HCT116 (cell line): ENCODE results near the gene NFKB2. TPM values are rescaled to one million over a fixed set of nuclear protein-coding genes. Genes with fewer than 3 reads are reported as not detected.

Source experiments
- ATAC-seq: fragments of 200-7000 bp; cut with Tn5 transposase; 2 replicates; pipeline ENCODE4 v1.9.1; 2020; ENCODE audit warnings: mild to moderate bottlenecking, moderate library complexity
- BruUV-seq: library from RNA; stranded (reverse); fragments of 400-500 nt; replicated peaks from 2 replicates; lab custom pipeline; 2021; lab: Mats Ljungman, UMichigan
- CTCF ChIA-PET: fragments of 300-600 bp; sonication (Branson Sonifier 250); formaldehyde crosslinking; loops from one replicate; lab custom pipeline; 2021; ENCODE audit warnings: antibody characterized with exemption; lab: Charles Lee
- POLR2A ChIA-PET: fragments of 300-600, 350-600 bp; sonication (Branson Sonifier 250); formaldehyde crosslinking; loops from one replicate; lab custom pipeline; 2021; ENCODE audit warnings: antibody characterized with exemption; lab: Charles Lee
- RAD21 ChIA-PET, 2 experiments: fragments of 300-600 bp; sonication (Branson Sonifier 250); formaldehyde crosslinking; loops; one replicate each; lab custom pipeline; 2023; ENCODE audit warnings: low total read pairs in 2 of 2; ENCODE audit not compliant: uncharacterized antibody in 2 of 2, unreplicated experiment in 2 of 2, low non-redundant PET in 1 of 2; lab: Charles Lee
- DNase-seq: peaks from one replicate; pipeline ENCODE4 v3.0.0-alpha.2; 2010; ENCODE audit warnings: low read depth, low spot score
- H2AFZ ChIP-seq: fragments of 200-600 bp; shearing (Covaris generic), sonication (generic); 2 replicates; pipeline ENCODE4 v1.6.1; 2017; ENCODE audit warnings: low read depth, mixed run types, mixed read lengths, antibody characterized with exemption, low read length; ENCODE audit not compliant: poor library complexity, severe bottlenecking
- H3K27ac ChIP-seq: 2 replicates; pipeline ENCODE4 v1.5.1; 2012; ENCODE audit warnings: low read depth, low read length
- H3K27me3 ChIP-seq: fragments of 200-600 bp; sonication (generic); 2 replicates; pipeline ENCODE4 v1.6.1; 2016; ENCODE audit warnings: mixed run types, low read length, mixed read lengths; ENCODE audit not compliant: insufficient read depth
- H3K36me3 ChIP-seq, 2 experiments: fragments of 200-500 bp in 1 of 2; fragments of 200-600 bp in 1 of 2; sonication (Bioruptor generic) in 1 of 2; sonication (generic) in 1 of 2; 2 replicates each; pipeline versions ENCODE4 v1.5.1 to v1.6.1; 2014 to 2016; ENCODE audit warnings: low read length in 2 of 2, inconsistent platforms in 1 of 2, mixed read lengths in 1 of 2, mixed run types in 1 of 2; ENCODE audit not compliant: insufficient read depth in 2 of 2, control insufficient read depth in 1 of 2
- H3K4me1 ChIP-seq, 2 experiments: fragments of 200-600 bp in 1 of 2; sonication (generic) in 1 of 2; 2 replicates each; pipeline versions ENCODE4 v1.5.1 to v1.6.1; 2012 to 2017; ENCODE audit warnings: low read length in 2 of 2, inconsistent platforms in 1 of 2, mild to moderate bottlenecking in 1 of 2, mixed read lengths in 1 of 2, mixed run types in 1 of 2, moderate library complexity in 1 of 2; ENCODE audit not compliant: insufficient read depth in 2 of 2, control insufficient read depth in 1 of 2
- H3K4me2 ChIP-seq: fragments of 200-600 bp; sonication (generic); 2 replicates; pipeline ENCODE4 v1.6.1; 2017; ENCODE audit warnings: mixed run types, low read length, mixed read lengths
- H3K4me3 ChIP-seq, 2 experiments: fragments of 200-600 bp in 1 of 2; sonication (generic) in 1 of 2; replicated peaks in 1 of 2; 2 replicates each; pipeline ENCODE4 v1.5.1; 2011 to 2016; ENCODE audit warnings: low read length in 2 of 2, control low read depth in 1 of 2, low read depth in 1 of 2, mild to moderate bottlenecking in 1 of 2, mixed read lengths in 1 of 2, mixed run types in 1 of 2
- H3K79me2 ChIP-seq: fragments of 200-600 bp; sonication (generic); 2 replicates; pipeline ENCODE4 v1.6.1; 2017; ENCODE audit warnings: mild to moderate bottlenecking, mixed run types, low read length, moderate library complexity, mixed read lengths; ENCODE audit not compliant: insufficient read depth
- H3K9ac ChIP-seq: fragments of 200-600 bp; sonication (generic); 2 replicates; pipeline ENCODE4 v1.6.1; 2016; ENCODE audit warnings: low read length, mixed read lengths
- H3K9me2 ChIP-seq: fragments of 200-600 bp; sonication (generic), shearing (Covaris generic); 2 replicates; pipeline ENCODE4 v1.6.1; 2017; ENCODE audit warnings: mixed run types, mild to moderate bottlenecking, moderate library complexity; ENCODE audit not compliant: insufficient read depth
- H3K9me3 ChIP-seq, 2 experiments: fragments of 200-500 bp in 1 of 2; fragments of 200-600 bp in 1 of 2; sonication (Bioruptor generic) in 1 of 2; sonication (generic) in 1 of 2; 2 replicates each; pipeline ENCODE4 v1.6.1; 2014 to 2017; ENCODE audit warnings: low read length in 2 of 2, mixed read lengths in 2 of 2, inconsistent platforms in 1 of 2, low read depth in 1 of 2, mild to moderate bottlenecking in 1 of 2, mixed run types in 1 of 2, moderate library complexity in 1 of 2; ENCODE audit not compliant: control insufficient read depth in 1 of 2, insufficient read depth in 1 of 2
- H4K20me1 ChIP-seq: fragments of 200-600 bp; sonication (generic), shearing (Covaris generic); 2 replicates; pipeline ENCODE4 v1.6.1; 2017; ENCODE audit warnings: mixed run types, mild to moderate bottlenecking, moderate library complexity; ENCODE audit not compliant: insufficient read depth
- CBX3 ChIP-seq: IDR thresholded peaks from 2 replicates; pipeline ENCODE4 v1.6.1; 2012; ENCODE audit warnings: low read depth
- CEBPB ChIP-seq: IDR thresholded peaks from 2 replicates; pipeline ENCODE4 v1.6.1; 2012; ENCODE audit warnings: low read depth
- EGR1 ChIP-seq: IDR thresholded peaks from 2 replicates; pipeline ENCODE4 v1.6.1; 2012; ENCODE audit warnings: low read depth
- ELF1 ChIP-seq: IDR thresholded peaks from 2 replicates; pipeline ENCODE4 v1.6.1; 2012; ENCODE audit warnings: low read depth, borderline replicate concordance
- FOSL1 ChIP-seq: IDR thresholded peaks from 2 replicates; pipeline ENCODE4 v1.6.1; 2012; ENCODE audit warnings: low read depth
- POLR2A ChIP-seq: IDR thresholded peaks from 2 replicates; pipeline ENCODE4 v1.7.0; 2011; ENCODE audit warnings: borderline replicate concordance; ENCODE audit not compliant: insufficient read depth, insufficient read length; ENCODE audit errors: extremely low read depth
- POLR2AphosphoS5 ChIP-seq: IDR thresholded peaks from 2 replicates; pipeline ENCODE4 v1.6.1; 2011; ENCODE audit warnings: mild to moderate bottlenecking, low read depth, low read length, moderate library complexity
- RAD21 ChIP-seq: IDR thresholded peaks from 2 replicates; pipeline ENCODE4 v1.6.1; 2012; ENCODE audit warnings: low read depth, mild to moderate bottlenecking
- SIN3A ChIP-seq: IDR thresholded peaks from 2 replicates; pipeline ENCODE4 v1.6.1; 2012; ENCODE audit warnings: low read depth
- SP1 ChIP-seq: IDR thresholded peaks from 2 replicates; pipeline ENCODE4 v1.6.1; 2012; ENCODE audit warnings: low read depth
- SRF ChIP-seq: IDR thresholded peaks from 2 replicates; pipeline ENCODE4 v1.6.1; 2012; ENCODE audit warnings: low read depth
- TCF7L2 ChIP-seq: IDR thresholded peaks from 2 replicates; pipeline ENCODE4 v1.7.0; 2011; ENCODE audit warnings: borderline replicate concordance, inconsistent platforms; ENCODE audit not compliant: insufficient read depth, insufficient read length; ENCODE audit errors: extremely low read depth
- YY1 ChIP-seq: IDR thresholded peaks from 2 replicates; pipeline ENCODE4 v1.6.1; 2011; ENCODE audit warnings: low read length, low read depth, moderate library complexity, mild to moderate bottlenecking; ENCODE audit not compliant: insufficient replicate concordance; ENCODE audit errors: extremely low read depth
- ZFX ChIP-seq: fragments of 450-650 bp; IDR thresholded peaks from 2 replicates; pipeline ENCODE4 v1.6.1; 2017
- ZNF274 ChIP-seq: fragments of 200-500 bp; sonication (Bioruptor generic); IDR thresholded peaks from 2 replicates; pipeline ENCODE4 v1.6.1; 2014; ENCODE audit warnings: mild to moderate bottlenecking, low read depth, low read length, inconsistent platforms
- intact Hi-C: fragments of 100-400 bp; cut with micrococcal nuclease; formaldehyde crosslinking; loops from 2 replicates; pipeline ENCODE4 v1.10.0; 2022
- total RNA-seq: library from RNA; stranded (reverse); gene quantifications from one replicate; pipeline ENCODE4 v1.2.1, GENCODE V29; 2021; ENCODE audit not compliant: unreplicated experiment
- TF ChIP-seq, protein P1 (sequence below): IDR thresholded peaks from 2 replicates; pipeline ENCODE4 v1.6.1; 2012
- TF ChIP-seq, protein P2 (sequence below), 3 experiments: fragments of 200-600 bp in 1 of 3; sonication (generic) in 1 of 3; IDR thresholded peaks in 2 of 3; conservative IDR thresholded peaks in 1 of 3; 2 replicates each; pipeline ENCODE4 v1.5.1; 2012 to 2017; ENCODE audit warnings: low read depth in 2 of 3, low read length in 2 of 3, antibody characterized with exemption in 1 of 3, borderline replicate concordance in 1 of 3, control low read depth in 1 of 3, mild to moderate bottlenecking in 1 of 3, mixed read lengths in 1 of 3, mixed run types in 1 of 3, moderate library complexity in 1 of 3; ENCODE audit not compliant: insufficient read depth in 1 of 3

Gene NFKB2
- total RNA-seq, 1 experiment from 2014 or later: 115 TPM

DNA sequence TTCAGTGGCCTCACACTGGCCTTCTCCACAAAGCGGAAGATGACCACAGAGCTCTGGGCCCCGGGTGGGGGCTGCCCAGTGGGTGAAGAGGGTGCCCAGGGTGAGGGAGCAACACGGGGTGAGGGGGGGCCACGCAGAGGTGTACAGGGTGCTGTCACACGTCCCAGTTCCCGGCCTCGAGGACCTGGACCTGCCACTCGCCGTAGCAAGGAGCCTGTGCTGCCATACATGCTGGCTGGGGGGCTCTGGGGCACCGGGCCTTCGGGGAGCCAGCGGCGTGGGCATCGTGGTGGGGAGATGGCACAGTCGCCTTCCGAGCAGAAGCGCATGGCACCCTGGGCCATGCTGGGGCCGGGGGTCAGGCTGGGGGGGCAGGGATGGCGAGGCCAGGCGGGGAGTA lies 21.2 kb downstream of the NFKB2 start:
- POLR2A ChIA-PET: no interaction called here
- ATAC-seq (no peak), DNase-seq (no peak)
- no peaks in the 10 kb centered on the region for H3K36me3 ChIP-seq
- BruUV-seq: no TSS peak
- H3K27me3 ChIP-seq: peaks cover 3% of the 10 kb centered on the region; the same call in 1 of the 2 replicates
- CTCF ChIA-PET: no interaction called here
- no peak for TF ChIP-seq ZFX
- TF ChIP-seq POLR2AphosphoS5: no peak
- TF ChIP-seq ELF1: no peak
- no peak for TF ChIP-seq CEBPB
- no peak for TF ChIP-seq SRF
- TF ChIP-seq SIN3A: no peak
- TF ChIP-seq SP1: no peak
- no peak for TF ChIP-seq RAD21
- TF ChIP-seq, protein P1, sequence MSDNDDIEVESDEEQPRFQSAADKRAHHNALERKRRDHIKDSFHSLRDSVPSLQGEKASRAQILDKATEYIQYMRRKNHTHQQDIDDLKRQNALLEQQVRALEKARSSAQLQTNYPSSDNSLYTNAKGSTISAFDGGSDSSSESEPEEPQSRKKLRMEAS: no peak
- no peak for TF ChIP-seq POLR2A
- no peak for TF ChIP-seq EGR1
- TF ChIP-seq TCF7L2: no peak
- TF ChIP-seq, protein P2, sequence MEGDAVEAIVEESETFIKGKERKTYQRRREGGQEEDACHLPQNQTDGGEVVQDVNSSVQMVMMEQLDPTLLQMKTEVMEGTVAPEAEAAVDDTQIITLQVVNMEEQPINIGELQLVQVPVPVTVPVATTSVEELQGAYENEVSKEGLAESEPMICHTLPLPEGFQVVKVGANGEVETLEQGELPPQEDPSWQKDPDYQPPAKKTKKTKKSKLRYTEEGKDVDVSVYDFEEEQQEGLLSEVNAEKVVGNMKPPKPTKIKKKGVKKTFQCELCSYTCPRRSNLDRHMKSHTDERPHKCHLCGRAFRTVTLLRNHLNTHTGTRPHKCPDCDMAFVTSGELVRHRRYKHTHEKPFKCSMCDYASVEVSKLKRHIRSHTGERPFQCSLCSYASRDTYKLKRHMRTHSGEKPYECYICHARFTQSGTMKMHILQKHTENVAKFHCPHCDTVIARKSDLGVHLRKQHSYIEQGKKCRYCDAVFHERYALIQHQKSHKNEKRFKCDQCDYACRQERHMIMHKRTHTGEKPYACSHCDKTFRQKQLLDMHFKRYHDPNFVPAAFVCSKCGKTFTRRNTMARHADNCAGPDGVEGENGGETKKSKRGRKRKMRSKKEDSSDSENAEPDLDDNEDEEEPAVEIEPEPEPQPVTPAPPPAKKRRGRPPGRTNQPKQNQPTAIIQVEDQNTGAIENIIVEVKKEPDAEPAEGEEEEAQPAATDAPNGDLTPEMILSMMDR (IDR thresholded peaks at IDR 0.05 in 2 of 3, conservative IDR thresholded peaks at IDR 0.05 in 1 of 3; ENCODE audit: borderline replicate concordance in 1 of 3, insufficient read depth in 1 of 3, low read depth in 2 of 3, low read length in 2 of 3): no peak
- no peak for TF ChIP-seq FOSL1
- TF ChIP-seq CBX3: no peak
- TF ChIP-seq ZNF274: no peak
- no peak for TF ChIP-seq YY1
- H3K4me1 ChIP-seq: peaks cover 5 to 19% of the 10 kb centered on the region in 2 experiments; a peak in 2 of 4 replicates
- peaks cover 3% of the 10 kb centered on the region; the same call in 1 of the 2 replicates for H3K79me2 ChIP-seq
- H3K9me2 ChIP-seq: no peaks in the 10 kb centered on the region
- no peak overlapping the region for H2AFZ ChIP-seq
- no peak overlapping the region for H3K4me2 ChIP-seq
- H4K20me1 ChIP-seq: no peaks in the 10 kb centered on the region
- intact Hi-C loops: no loop called here
- no peak overlapping the region for H3K27ac ChIP-seq
- H3K9me3 ChIP-seq: no peaks in the 10 kb centered on the region
- RAD21 ChIA-PET: no interaction called here
- H3K9ac ChIP-seq: no peak overlapping the region
- no peak overlapping the region for H3K4me3 ChIP-seq
